Retinal pigment epithelial cell (primary cell): Measurements from ENCODE around the gene HOXA2.

Experiments used
- DNase-seq: peaks from one replicate; pipeline ENCODE4 v3.0.0-alpha.2; 2010; ENCODE audit warnings: low read depth
- H3K4me3 ChIP-seq: 2 replicates; pipeline ENCODE4 v1.5.1; 2011; ENCODE audit warnings: mild to moderate bottlenecking, low read length, control low read depth, moderate library complexity
- CTCF ChIP-seq: conservative IDR thresholded peaks from 2 replicates; pipeline ENCODE4 v1.5.1; 2011; ENCODE audit warnings: low read depth, low read length, control low read depth, inconsistent platforms

Gene HOXA2

GRCh38 chr7:27140126-27140857 lies 37.8 kb upstream of the HOXA2 start:
- DNase-seq: no peak
- H3K4me3 ChIP-seq: no peak overlapping the region
- TF ChIP-seq CTCF: no peak

- DNase-seq: no peak
Measured at GRCh38 chr7:27139334-27140125, 37.0 kb upstream of the HOXA2 start.

GRCh38 chr7:27138985-27139333 lies 36.5 kb upstream of the HOXA2 start:
- H3K4me3 ChIP-seq: no peak overlapping the region
- no peak for DNase-seq
- no peak for TF ChIP-seq CTCF

More at GRCh38 chr7:27139334-27140125, 37.0 kb upstream of the HOXA2 start:
- no peak for TF ChIP-seq CTCF
- H3K4me3 ChIP-seq: no peak overlapping the region

GRCh38 chr7:27138472-27138871 lies 36.0 kb upstream of the HOXA2 start:
- no peak for TF ChIP-seq CTCF

DNA sequence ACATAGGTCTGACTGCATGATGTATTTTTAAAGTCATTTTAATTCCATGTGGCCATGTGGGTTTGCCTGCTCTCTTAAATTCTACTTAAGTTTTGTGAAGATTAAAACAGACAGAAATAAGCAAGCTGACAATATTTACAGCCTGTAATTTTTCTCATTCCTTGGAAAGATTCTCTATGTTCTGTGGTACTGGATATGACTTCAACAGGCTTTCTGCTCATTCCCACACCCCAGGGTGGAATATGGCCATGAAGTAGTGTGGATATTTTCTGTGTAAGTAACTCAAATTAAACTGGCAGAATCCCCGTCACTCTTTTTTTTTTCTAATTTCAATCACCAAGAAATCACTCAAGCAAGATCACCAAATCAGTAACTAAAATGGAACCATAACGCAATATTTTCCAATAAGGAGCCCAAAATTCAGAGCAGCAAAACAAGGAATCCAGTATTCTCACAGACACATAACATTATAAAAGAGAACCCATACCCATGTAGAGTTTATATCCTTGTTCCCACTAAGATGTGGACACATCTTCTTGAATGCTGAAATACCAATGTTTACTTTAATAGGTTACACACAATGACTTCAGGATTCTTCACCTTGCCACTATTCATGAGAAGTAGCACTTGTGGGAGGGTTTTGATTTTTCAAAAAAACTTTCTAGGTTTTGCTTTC lies 35.3 kb upstream of the HOXA2 start:
- no peak for DNase-seq
- no peak for TF ChIP-seq CTCF
- H3K4me3 ChIP-seq: no peak overlapping the region

More at GRCh38 chr7:27138472-27138871, 36.0 kb upstream of the HOXA2 start:
- no peak overlapping the region for H3K4me3 ChIP-seq
- no peak for DNase-seq

GRCh38 chr7:27134392-27134791 lies 31.9 kb upstream of the HOXA2 start:
- H3K4me3 ChIP-seq: no peak overlapping the region
- TF ChIP-seq CTCF: no peak
- DNase-seq: no peak
